Kidney tubule cell (primary cell): ENCODE results near the gene DENND1C.

Experiments used
- DNase-seq: peaks from one replicate; pipeline ENCODE4 v3.0.0-alpha.2; 2018; ENCODE audit warnings: low spot score

The DENND1C gene

GRCh38 chr19:6478815-6479214, 2.8 kb downstream of the DENND1C start:
- no peak for DNase-seq

- DNase-seq = no peak
Observed at GRCh38 chr19:6476896-6477431, 4.6 kb downstream of the DENND1C start.

GRCh38 chr19:6476155-6476895, 5.3 kb downstream of the DENND1C start:
- peak; percentile 82 for DNase-seq

GRCh38 chr19:6475321-6476108, 6.1 kb downstream of the DENND1C start:
- no peak for DNase-seq

- no peak for DNase-seq
Observed at GRCh38 chr19:6473647-6474046, 7.9 kb downstream of the DENND1C start.

GRCh38 chr19:6472713-6473112, 8.9 kb downstream of the DENND1C start:
- no peak for DNase-seq

- no peak for DNase-seq
Observed at GRCh38 chr19:6471076-6471475, 10.5 kb downstream of the DENND1C start.

- no peak for DNase-seq
Observed at GRCh38 chr19:6470173-6470572, 11.4 kb downstream of the DENND1C start.

- DNase-seq = no peak
Observed at GRCh38 chr19:6467384-6467783, 14.2 kb downstream of the DENND1C start.

GRCh38 chr19:6466526-6467248, 14.9 kb downstream of the DENND1C start:
- DNase-seq = no peak

GRCh38 chr19:6465663-6466062, 15.9 kb downstream of the DENND1C start:
- no peak for DNase-seq

GRCh38 chr19:6465006-6465405, 16.6 kb downstream of the DENND1C start:
- DNase-seq = peak; percentile 49

GRCh38 chr19:6464070-6464873, 17.3 kb downstream of the DENND1C start, which contains the start of gene CRB3:
Gene CRB3, plus strand, starts transcription at chr19:6464271. Its CDS starts 431 bp downstream, at chr19:6464702.
- DNase-seq = peak; percentile 87

- DNase-seq = peak; percentile 98
Observed at GRCh38 chr19:6460099-6460884, 21.3 kb downstream of the DENND1C start.

GRCh38 chr19:6459262-6460098, 22.1 kb downstream of the DENND1C start, which contains the start of gene SLC25A23:
Gene SLC25A23, minus strand, starts transcription at chr19:6459792. Its CDS starts 164 bp downstream, at chr19:6459628.
- DNase-seq = peak; percentile 82

GRCh38 chr19:6458695-6459261, 22.8 kb downstream of the DENND1C start:
- peak; percentile 29 for DNase-seq

- no peak for DNase-seq
Observed at GRCh38 chr19:6457958-6458694, 23.5 kb downstream of the DENND1C start.

GRCh38 chr19:6455924-6456323, 25.7 kb downstream of the DENND1C start:
- no peak for DNase-seq
